Spleen (tissue), 11 donors: ENCODE data around the gene IDH2. TPM values are rescaled to one million over a fixed set of nuclear protein-coding genes. Genes with fewer than 3 reads are reported as not detected.

ENCODE experiments used
- DNase-seq: peaks from one replicate; pipeline ENCODE4 v3.0.0-alpha.2; 2020
- H3K27ac ChIP-seq, 8 donors: fragments of 200-600 bp; sonication (generic) in 7 of 8; 1 replicate in 4 of 8; 2 replicates in 4 of 8; pipeline versions ENCODE4 v1.5.0 to v1.8.0; 2016 to 2021; ENCODE audit warnings: inconsistent platforms in 4 of 8, mild to moderate bottlenecking in 4 of 8, moderate library complexity in 1 of 8
- H3K27me3 ChIP-seq, 7 donors: fragments of 200-600 bp; sonication (generic) in 6 of 7; replicated peaks in 1 of 7; 1 replicate in 4 of 7; 2 replicates in 3 of 7; pipeline versions ENCODE4 v1.5.0 to v1.8.0; 2016 to 2021; ENCODE audit warnings: inconsistent platforms in 3 of 7, mild to moderate bottlenecking in 1 of 7
- H3K36me3 ChIP-seq, 6 donors: fragments of 200-600 bp; sonication (generic) in 5 of 6; 1 replicate in 4 of 6; 2 replicates in 2 of 6; pipeline versions ENCODE4 v1.5.0 to v1.8.0; 2016 to 2021; ENCODE audit warnings: inconsistent platforms in 2 of 6
- H3K4me1 ChIP-seq, 6 donors: fragments of 200-600 bp; sonication (generic) in 5 of 6; 1 replicate in 3 of 6; 2 replicates in 3 of 6; pipeline versions ENCODE4 v1.5.0 to v1.8.0; 2016 to 2021; ENCODE audit warnings: inconsistent platforms in 3 of 6
- H3K4me3 ChIP-seq, 8 donors: fragments of 200-600 bp; sonication (generic) in 7 of 8; 1 replicate in 4 of 8; 2 replicates in 4 of 8; pipeline versions ENCODE4 v1.5.0 to v1.8.0; 2016 to 2021; ENCODE audit warnings: inconsistent platforms in 4 of 8, mild to moderate bottlenecking in 4 of 8, moderate library complexity in 2 of 8
- H3K9me3 ChIP-seq, 8 donors: fragments of 200-600 bp; sonication (generic) in 7 of 8; 1 replicate in 4 of 8; 2 replicates in 4 of 8; pipeline versions ENCODE4 v1.5.0 to v1.8.0; 2016 to 2021; ENCODE audit warnings: inconsistent platforms in 4 of 8
- POLR2A ChIP-seq, 3 donors: fragments of 450-650 bp; IDR thresholded peaks; one replicate each; pipeline ENCODE4 v1.5.1; 2017; ENCODE audit warnings: antibody characterized with exemption in 3 of 3, mild to moderate bottlenecking in 1 of 3
- POLR2AphosphoS5 ChIP-seq, 3 donors: sonication (generic); formaldehyde crosslinking; IDR thresholded peaks; one replicate each; pipeline ENCODE4 v1.5.1; 2017; ENCODE audit warnings: antibody characterized with exemption in 3 of 3
- WGBS, 5 donors: extraction: QIAGEN DNeasy Blood & Tissue Kit in 3 of 5; methylation state at CpG; one replicate each; pipeline versions ENCODE4 v1.1.5 to v1.1.7; 2013 to 2018; 5-methylcytosine and 5-hydroxymethylcytosine counted together
- intact Hi-C: fragments of 100-400 bp; cut with DNase I; formaldehyde crosslinking; loops from one replicate; pipeline ENCODE4 v1.15.0; 2023; ENCODE audit warnings: low total_unique reads
- polyA plus RNA-seq, 3 donors: library from polyadenylated mRNA; stranded (reverse); fragments of 200-250 nt; gene quantifications; one replicate each; pipeline ENCODE4 v1.2.1, GENCODE V29; 2013
- total RNA-seq, 7 donors: library from RNA; depleted of rRNA in 3 of 7; stranded (reverse); fragments of >200 nt in 3 of 7; fragmentation: NEBNext Ultra II Directional in 4 of 7; extraction: Animal tissue kit (Norgen Biotek cat#: 25700) in 4 of 7; gene quantifications; one replicate each; pipeline versions ENCODE4 v1.1.0 to v1.2.1, GENCODE V29; 2016 to 2021
- TF ChIP-seq, protein P1 (sequence below), 11 experiments: fragments of 200-600 bp in 7 of 11; fragments of 450-650 bp in 4 of 11; sonication (generic) in 4 of 11; IDR thresholded peaks in 8 of 11; conservative IDR thresholded peaks in 3 of 11; 1 replicate in 7 of 11; 2 replicates in 4 of 11; pipeline versions ENCODE4 v1.4.0 to v1.8.0; 2016 to 2021; ENCODE audit warnings: antibody characterized with exemption in 11 of 11, inconsistent platforms in 4 of 11, mild to moderate bottlenecking in 1 of 11
- donor health status: healthy with polysubstance abuse.
- donor health status: DM: no; HTN: no; CAD: no; lungs with moderate emphysema.
- donor health status: DM: no; HTN: no; CAD: no.
- donor health status: Bipolar disorder and iron deficiency.
- donor health status: healthy.
- donor health status: DM: no; HTN: no; CAD: no.
- donor health status: DM: yes; HTN: yes; CAD: no.

Gene IDH2
- total and polyA plus RNA-seq, 10 donors, result 36.4 to 70.9 (median 53.0) TPM

- Histone ChIP-seq H3K36me3 (no peaks in the 10 kb centered on the region), H3K27ac (peak overlapping the region in 7 of 8 donors; percentile 85 to 93 (median 91)), H3K4me3 (peak overlapping the region in 1 of 8 donors; percentile 54), H3K27me3 (no peaks in the 10 kb centered on the region), H3K9me3 (no peaks in the 10 kb centered on the region), H3K4me1 (peaks cover 58 to 100% (median 88%) of the 10 kb centered on the region in 6 donors)
- intact Hi-C loops, result no loop called here
- TF ChIP-seq POLR2AphosphoS5 (IDR thresholded peaks at IDR 0.05) (no peak), POLR2A (IDR thresholded peaks at IDR 0.05) (no peak)
- TF ChIP-seq, protein P1, sequence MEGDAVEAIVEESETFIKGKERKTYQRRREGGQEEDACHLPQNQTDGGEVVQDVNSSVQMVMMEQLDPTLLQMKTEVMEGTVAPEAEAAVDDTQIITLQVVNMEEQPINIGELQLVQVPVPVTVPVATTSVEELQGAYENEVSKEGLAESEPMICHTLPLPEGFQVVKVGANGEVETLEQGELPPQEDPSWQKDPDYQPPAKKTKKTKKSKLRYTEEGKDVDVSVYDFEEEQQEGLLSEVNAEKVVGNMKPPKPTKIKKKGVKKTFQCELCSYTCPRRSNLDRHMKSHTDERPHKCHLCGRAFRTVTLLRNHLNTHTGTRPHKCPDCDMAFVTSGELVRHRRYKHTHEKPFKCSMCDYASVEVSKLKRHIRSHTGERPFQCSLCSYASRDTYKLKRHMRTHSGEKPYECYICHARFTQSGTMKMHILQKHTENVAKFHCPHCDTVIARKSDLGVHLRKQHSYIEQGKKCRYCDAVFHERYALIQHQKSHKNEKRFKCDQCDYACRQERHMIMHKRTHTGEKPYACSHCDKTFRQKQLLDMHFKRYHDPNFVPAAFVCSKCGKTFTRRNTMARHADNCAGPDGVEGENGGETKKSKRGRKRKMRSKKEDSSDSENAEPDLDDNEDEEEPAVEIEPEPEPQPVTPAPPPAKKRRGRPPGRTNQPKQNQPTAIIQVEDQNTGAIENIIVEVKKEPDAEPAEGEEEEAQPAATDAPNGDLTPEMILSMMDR (IDR thresholded peaks at IDR 0.05 in 8 of 11, conservative IDR thresholded peaks at IDR 0.05 in 3 of 11), result no peak
- peak; percentile 58 for DNase-seq
- WGBS, 5 donors, result 65 to 78% (median 72%) methylated on average over 9 of the region's 9 CpGs
Measured at GRCh38 chr15:90036343-90036742, 65.9 kb downstream of the IDH2 start.

GRCh38 chr15:90035840-90036230, 66.4 kb downstream of the IDH2 start:
- WGBS, 5 donors, result 37 to 55% (median 43%) methylated on average over 10 of the region's 10 CpGs
- Histone ChIP-seq H3K27me3 (no peaks in the 10 kb centered on the region), H3K4me1 (peaks cover 61 to 100% (median 91%) of the 10 kb centered on the region in 6 donors), H3K9me3 (no peaks in the 10 kb centered on the region), H3K4me3 (peak overlapping the region in 1 of 8 donors; percentile 54), H3K36me3 (no peaks in the 10 kb centered on the region), H3K27ac (peak overlapping the region; percentile 31 to 93 (median 90))
- intact Hi-C loops, result no loop called here
- DNase-seq, result peak; percentile 89
- TF ChIP-seq POLR2A (IDR thresholded peaks at IDR 0.05) (no peak), POLR2AphosphoS5 (IDR thresholded peaks at IDR 0.05) (no peak)
- TF ChIP-seq, protein P1 (IDR thresholded peaks at IDR 0.05 in 8 of 11, conservative IDR thresholded peaks at IDR 0.05 in 3 of 11), result no peak

GRCh38 chr15:90035095-90035839, 67.0 kb downstream of the IDH2 start:
- 43 to 63% (median 53%) methylated on average over 18 to 19 of the region's 19 CpGs for WGBS, 5 donors
- no peaks in the 10 kb centered on the region for H3K27me3 ChIP-seq
- H3K4me1 ChIP-seq, result peaks cover 59 to 100% (median 89%) of the 10 kb centered on the region in 6 donors
- no peaks in the 10 kb centered on the region for H3K36me3 ChIP-seq
- H3K9me3 ChIP-seq, result no peaks in the 10 kb centered on the region
- H3K4me3 ChIP-seq, result peak overlapping the region in 1 of 8 donors; percentile 54
- TF ChIP-seq, protein P1 (IDR thresholded peaks at IDR 0.05 in 8 of 11, conservative IDR thresholded peaks at IDR 0.05 in 3 of 11), result no peak
- TF ChIP-seq POLR2AphosphoS5 (IDR thresholded peaks at IDR 0.05) (peak; percentile 74 to 82 (median 74)), POLR2A (IDR thresholded peaks at IDR 0.05) (peak in 1 of 3 donors; percentile 4)
- peak overlapping the region; percentile 81 to 93 (median 90) for H3K27ac ChIP-seq
- DNase-seq, result peak; percentile 91
- intact Hi-C loops, result no loop called here

DNA sequence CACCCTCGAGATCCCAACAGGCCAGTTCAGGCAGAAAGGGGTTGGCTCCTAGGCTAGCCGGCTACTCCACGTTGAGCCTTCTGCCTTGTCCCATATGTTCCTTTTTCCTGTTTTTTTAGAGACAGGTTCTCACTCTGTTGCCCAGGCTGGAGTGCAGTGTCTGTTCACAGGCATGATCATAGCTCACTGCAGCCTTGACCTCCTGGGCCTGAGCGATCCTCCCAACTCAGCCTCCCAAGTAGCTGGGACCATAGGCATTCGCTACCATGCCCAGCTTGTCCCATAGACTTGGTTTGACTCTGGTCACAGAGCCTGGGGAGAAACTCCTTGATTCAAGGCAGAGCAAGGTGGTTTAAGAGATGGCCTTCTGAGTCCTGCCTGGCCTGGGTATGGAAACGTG, 68.8 kb downstream of the IDH2 start:
- WGBS, 5 donors, result 55 to 90% (median 77%) methylated on average over 6 of the region's 6 CpGs

More for the DNA sequence above, 68.8 kb downstream of the IDH2 start:
- TF ChIP-seq POLR2A (IDR thresholded peaks at IDR 0.05) (no peak), POLR2AphosphoS5 (IDR thresholded peaks at IDR 0.05) (no peak)
- TF ChIP-seq, protein P1 (IDR thresholded peaks at IDR 0.05 in 8 of 11, conservative IDR thresholded peaks at IDR 0.05 in 3 of 11), result no peak
- Histone ChIP-seq H3K9me3 (no peaks in the 10 kb centered on the region), H3K4me1 (peaks cover 59 to 100% (median 83%) of the 10 kb centered on the region in 6 donors), H3K27me3 (no peaks in the 10 kb centered on the region), H3K4me3 (peak overlapping the region in 1 of 8 donors; percentile 54), H3K36me3 (no peaks in the 10 kb centered on the region), H3K27ac (peak overlapping the region; percentile 42 to 93 (median 88))
- intact Hi-C loops, result no loop called here
- DNase-seq, result peak; percentile 40
